Neuronal stem cell (in vitro differentiated cells): ENCODE measurements around the gene H6PD.

ENCODE experiments used
- DNase-seq: peaks from one replicate; pipeline ENCODE4 v3.0.0-alpha.2; 2013; ENCODE audit warnings: low spot score
- H2AFZ ChIP-seq: one replicate; pipeline ENCODE4 v1.6.1; 2013; ENCODE audit warnings: mild to moderate bottlenecking, low read length, inconsistent platforms
- H2AK5ac ChIP-seq: 2 replicates; pipeline ENCODE4 v1.6.1; 2013; ENCODE audit warnings: low read depth, mild to moderate bottlenecking, inconsistent platforms, low read length, moderate library complexity, mixed read lengths
- H2BK120ac ChIP-seq: 2 replicates; pipeline ENCODE4 v1.6.1; 2013; ENCODE audit warnings: low read depth, mild to moderate bottlenecking, inconsistent platforms, low read length, moderate library complexity, mixed read lengths
- H2BK12ac ChIP-seq: one replicate; pipeline ENCODE4 v1.6.1; 2013; ENCODE audit warnings: low read length, inconsistent platforms
- H2BK15ac ChIP-seq: 2 replicates; pipeline ENCODE4 v1.6.1; 2013; ENCODE audit warnings: mild to moderate bottlenecking, low read length, inconsistent platforms, mixed read lengths
- H2BK5ac ChIP-seq: one replicate; pipeline ENCODE4 v1.6.1; 2013; ENCODE audit warnings: inconsistent platforms, mild to moderate bottlenecking, low read length, moderate library complexity
- H3K14ac ChIP-seq: one replicate; pipeline ENCODE4 v1.6.1; 2013; ENCODE audit warnings: low read length, inconsistent platforms
- H3K18ac ChIP-seq: 2 replicates; pipeline ENCODE4 v1.6.1; 2013; ENCODE audit warnings: low read length, inconsistent platforms
- H3K23ac ChIP-seq: 2 replicates; pipeline ENCODE4 v1.6.1; 2013; ENCODE audit warnings: low read depth, mild to moderate bottlenecking, mixed read lengths, low read length, inconsistent platforms; ENCODE audit not compliant: poor library complexity
- H3K27ac ChIP-seq: replicated peaks from 3 replicates; pipeline ENCODE4 v1.5.1; 2013; ENCODE audit warnings: low read length, inconsistent platforms
- H3K27me3 ChIP-seq, 3 experiments: 2 replicates each; pipeline ENCODE4 v1.6.1; 2013; ENCODE audit warnings: low read length in 3 of 3, mild to moderate bottlenecking in 2 of 3, inconsistent platforms in 1 of 3, low read depth in 1 of 3, mixed read lengths in 1 of 3, moderate library complexity in 1 of 3; ENCODE audit not compliant: control insufficient read depth in 3 of 3, insufficient read depth in 3 of 3
- H3K36me3 ChIP-seq, 2 donors: replicated peaks in 1 of 2; 2 replicates each; pipeline ENCODE4 v1.6.1; 2013; ENCODE audit warnings: low read length in 2 of 2; ENCODE audit not compliant: control insufficient read depth in 2 of 2, insufficient read depth in 2 of 2
- H3K4ac ChIP-seq: 2 replicates; pipeline ENCODE4 v1.6.1; 2013; ENCODE audit warnings: inconsistent platforms, mild to moderate bottlenecking, low read length, moderate library complexity
- H3K4me1 ChIP-seq, 2 donors: 1 replicate in 1 of 2; 2 replicates in 1 of 2; pipeline ENCODE4 v1.6.1; 2013; ENCODE audit warnings: low read length in 2 of 2, low read depth in 1 of 2; ENCODE audit not compliant: control insufficient read depth in 2 of 2, insufficient read depth in 1 of 2
- H3K4me2 ChIP-seq: one replicate; pipeline ENCODE4 v1.6.1; 2013; ENCODE audit warnings: mild to moderate bottlenecking, low read length, inconsistent platforms; ENCODE audit not compliant: insufficient read depth, poor library complexity, severe bottlenecking
- H3K4me3 ChIP-seq, 2 donors: 2 replicates each; pipeline ENCODE4 v1.5.1; 2013; ENCODE audit warnings: low read length in 2 of 2, mild to moderate bottlenecking in 2 of 2, inconsistent platforms in 1 of 2, moderate library complexity in 1 of 2
- H3K79me1 ChIP-seq: one replicate; pipeline ENCODE4 v1.6.1; 2013; ENCODE audit warnings: low read depth, mild to moderate bottlenecking, inconsistent platforms, low read length, moderate library complexity
- H3K9ac ChIP-seq: one replicate; pipeline ENCODE4 v1.6.1; 2013; ENCODE audit warnings: mild to moderate bottlenecking, low read depth, low read length, inconsistent platforms; ENCODE audit not compliant: poor library complexity
- H3K9me3 ChIP-seq, 2 donors: replicated peaks in 1 of 2; 2 replicates each; pipeline versions ENCODE3 to v1.6.1; 2013; ENCODE audit warnings: low read length in 2 of 2, mild to moderate bottlenecking in 2 of 2, inconsistent platforms in 1 of 2, low read depth in 1 of 2, mixed read lengths in 1 of 2, moderate library complexity in 1 of 2; ENCODE audit not compliant: control insufficient read depth in 2 of 2, insufficient read depth in 1 of 2
- H4K8ac ChIP-seq: one replicate; pipeline ENCODE4 v1.6.1; 2013; ENCODE audit warnings: low read depth, mild to moderate bottlenecking, inconsistent platforms, low read length, moderate library complexity
- H4K91ac ChIP-seq: one replicate; pipeline ENCODE4 v1.6.1; 2013; ENCODE audit warnings: low read length, low read depth, mild to moderate bottlenecking, inconsistent platforms; ENCODE audit not compliant: poor library complexity
- WGBS, 2 donors: extraction: QIAGEN DNeasy Blood & Tissue Kit; methylation state at CpG; one replicate each; pipeline ENCODE4 v1.1.7; 2013; ENCODE audit warnings: missing lambda C conversion rate in 2 of 2, mixed read lengths in 1 of 2; ENCODE audit not compliant: insufficient read length in 2 of 2, insufficient replicate concordance in 1 of 2; ENCODE audit errors: extremely low coverage in 2 of 2; 5-methylcytosine and 5-hydroxymethylcytosine counted together

The H6PD gene

GRCh38 chr1:9275161-9275560, 40.6 kb downstream of the H6PD start:
- no peak overlapping the region for H3K27ac ChIP-seq
- peak overlapping the region; percentile 99 for H2AK5ac ChIP-seq
- no peak overlapping the region for H3K4me3 ChIP-seq
- H3K23ac ChIP-seq = peak overlapping the region; percentile 57
- no peak overlapping the region for H4K8ac ChIP-seq
- no peak for DNase-seq
- no peak overlapping the region for H2BK120ac ChIP-seq
- H2BK12ac ChIP-seq = no peak overlapping the region
- WGBS, 2 donors = no CpG with 5 or more reads among the region's 10 CpGs
- H3K18ac ChIP-seq = peak overlapping the region; percentile 94
- H3K9ac ChIP-seq = no peak overlapping the region
- no peak overlapping the region for H2BK15ac ChIP-seq
- no peak overlapping the region for H4K91ac ChIP-seq
- peak overlapping the region; percentile 64 for H3K14ac ChIP-seq
- H2AFZ ChIP-seq = no peak overlapping the region
- H3K4me2 ChIP-seq = no peak overlapping the region
- H3K36me3 ChIP-seq = no peaks in the 10 kb centered on the region
- H3K9me3 ChIP-seq = no peaks in the 10 kb centered on the region
- H3K4ac ChIP-seq = no peak overlapping the region
- peaks cover 0 to 13% (median 0%) of the 10 kb centered on the region in 3 experiments for H3K27me3 ChIP-seq
- peaks cover 10 to 25% of the 10 kb centered on the region in 2 donors for H3K4me1 ChIP-seq
- H3K79me1 ChIP-seq = peaks cover 2% of the 10 kb centered on the region
- H2BK5ac ChIP-seq = no peak overlapping the region

DNA sequence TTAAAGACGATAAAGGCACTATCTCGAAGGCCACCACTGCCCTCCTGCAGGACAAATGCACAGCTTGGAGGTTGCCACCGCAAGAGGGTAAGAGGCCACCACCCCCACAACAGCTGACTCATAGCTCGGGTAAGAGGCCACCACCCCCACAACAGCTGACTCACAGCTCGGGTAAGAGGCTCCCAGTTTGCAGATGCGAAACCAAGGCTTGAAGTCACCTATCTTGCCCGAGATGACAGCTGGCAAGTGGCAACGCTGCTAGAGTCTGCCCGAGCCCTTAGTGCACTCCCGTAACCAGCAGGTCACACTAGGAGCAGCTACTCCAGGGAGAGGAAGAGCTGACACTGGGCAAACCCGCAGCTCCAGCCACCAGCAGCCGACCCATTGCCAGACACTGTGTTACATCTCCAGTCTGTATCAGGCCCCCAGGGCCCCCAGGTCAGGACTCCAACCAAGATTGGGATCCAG, 41.0 kb downstream of the H6PD start:
- Histone ChIP-seq H3K9ac (no peak overlapping the region), H3K27ac (no peak overlapping the region), H3K36me3 (no peaks in the 10 kb centered on the region), H4K8ac (no peak overlapping the region), H3K23ac (no peak overlapping the region), H2BK12ac (no peak overlapping the region), H3K14ac (peak overlapping the region; percentile 47), H3K4ac (no peak overlapping the region), H3K9me3 (no peaks in the 10 kb centered on the region), H3K4me3 (no peak overlapping the region), H4K91ac (no peak overlapping the region), H2BK5ac (no peak overlapping the region), H2AFZ (no peak overlapping the region), H3K4me2 (no peak overlapping the region), H2BK15ac (peak overlapping the region; percentile 0), H3K79me1 (peaks cover 2% of the 10 kb centered on the region), H3K4me1 (peaks cover 10 to 24% of the 10 kb centered on the region in 2 donors), H3K27me3 (peaks cover 0 to 16% (median 0%) of the 10 kb centered on the region in 3 experiments), H2AK5ac (no peak overlapping the region), H3K18ac (peak overlapping the region; percentile 66), H2BK120ac (no peak overlapping the region)
- WGBS, 2 donors = no CpG with 5 or more reads among the region's 12 CpGs
- no peak for DNase-seq

GRCh38 chr1:9278116-9278515, 43.5 kb downstream of the H6PD start:
- no peak overlapping the region for H3K9ac ChIP-seq

DNA sequence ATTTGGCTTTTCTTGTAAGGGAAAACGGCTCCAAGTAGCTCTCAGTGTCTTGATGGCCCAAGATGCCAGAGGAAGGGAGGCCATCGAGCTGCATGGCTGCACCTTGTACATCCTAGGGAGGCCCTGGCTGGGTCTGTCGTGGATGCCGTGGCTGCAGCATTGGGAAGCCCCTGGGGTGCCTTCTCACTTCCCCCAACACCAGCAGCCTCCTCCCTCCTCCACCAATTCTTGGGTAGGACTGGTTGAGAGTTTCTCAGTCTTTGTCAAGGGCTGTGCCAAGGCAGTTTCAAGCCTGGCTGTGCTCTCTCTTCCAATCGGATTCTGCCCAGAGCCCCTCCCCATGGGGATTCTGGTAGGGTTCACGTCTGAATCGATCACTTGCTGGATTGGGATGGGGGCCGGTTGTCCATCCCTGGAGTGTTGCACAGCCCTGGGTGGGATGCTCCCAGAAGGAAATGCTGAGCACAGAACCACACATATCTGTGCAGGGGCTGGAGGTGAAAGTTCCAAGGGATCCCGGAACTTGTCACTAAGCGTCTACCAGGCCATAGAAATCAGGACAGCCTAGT, 44.1 kb downstream of the H6PD start:
- Histone ChIP-seq H3K18ac (no peak overlapping the region), H4K91ac (no peak overlapping the region), H4K8ac (no peak overlapping the region), H2BK15ac (no peak overlapping the region), H2BK120ac (no peak overlapping the region), H3K4me1 (peaks cover 6 to 21% of the 10 kb centered on the region in 2 donors), H2BK5ac (no peak overlapping the region), H3K4me2 (no peak overlapping the region), H3K27me3 (peaks cover 0 to 31% (median 0%) of the 10 kb centered on the region in 3 experiments), H3K79me1 (peaks cover 2% of the 10 kb centered on the region), H2AK5ac (no peak overlapping the region), H3K14ac (no peak overlapping the region), H3K4me3 (no peak overlapping the region), H3K27ac (no peak overlapping the region), H3K9ac (no peak overlapping the region), H3K4ac (no peak overlapping the region), H3K36me3 (no peaks in the 10 kb centered on the region), H3K9me3 (peaks cover 0 to 2% of the 10 kb centered on the region in 2 donors), H3K23ac (peak overlapping the region; percentile 30), H2AFZ (peak overlapping the region; percentile 59), H2BK12ac (no peak overlapping the region)
- no peak for DNase-seq
- no CpG with 5 or more reads among the region's 10 CpGs for WGBS, 2 donors

More at GRCh38 chr1:9278116-9278515, 43.5 kb downstream of the H6PD start:
- Histone ChIP-seq H2AFZ (no peak overlapping the region), H3K27me3 (peaks cover 0 to 31% (median 0%) of the 10 kb centered on the region in 3 experiments), H3K4ac (no peak overlapping the region), H3K36me3 (no peaks in the 10 kb centered on the region), H2BK12ac (no peak overlapping the region), H4K91ac (no peak overlapping the region), H2BK120ac (no peak overlapping the region), H2BK5ac (no peak overlapping the region), H3K9me3 (peaks cover 0 to 2% of the 10 kb centered on the region in 2 donors), H4K8ac (no peak overlapping the region), H3K18ac (no peak overlapping the region), H3K23ac (no peak overlapping the region), H2BK15ac (no peak overlapping the region), H3K4me2 (no peak overlapping the region), H3K79me1 (peaks cover 2% of the 10 kb centered on the region), H3K4me3 (no peak overlapping the region), H3K27ac (no peak overlapping the region), H3K14ac (no peak overlapping the region), H2AK5ac (no peak overlapping the region), H3K4me1 (peaks cover 6 to 21% of the 10 kb centered on the region in 2 donors)
- no CpG with 5 or more reads among the region's 5 CpGs for WGBS, 2 donors
- no peak for DNase-seq
